T-helper 1 cell treated with Interleukin-12 subunit alpha and Interleukin-12 subunit beta and Interleukin-4 antibody, amounts not matched to agents 30 ng/mL and 1 ng/mL, for 36 hours (primary cell): ENCODE measurements around the gene GRID2IP. TPM values are rescaled to one million over a fixed set of nuclear protein-coding genes. Genes with fewer than 3 reads are reported as not detected.
"Not testable (repeated sequence)": the region's sequence is repeated elsewhere in the genome, so short reads cannot be mapped to it uniquely, and the experiment has no call there.

Source experiments
- intact Hi-C: fragments of 100-400 bp; cut with micrococcal nuclease; formaldehyde crosslinking; loops from one replicate; pipeline ENCODE4 v1.15.1; 2024
- total RNA-seq: library from RNA; stranded (reverse); gene quantifications from 2 replicates; pipeline ENCODE4 v1.2.3, GENCODE V29; 2022

The GRID2IP gene
- total RNA-seq, 1 donor from 2014 or later: 0.10 TPM

DNA sequence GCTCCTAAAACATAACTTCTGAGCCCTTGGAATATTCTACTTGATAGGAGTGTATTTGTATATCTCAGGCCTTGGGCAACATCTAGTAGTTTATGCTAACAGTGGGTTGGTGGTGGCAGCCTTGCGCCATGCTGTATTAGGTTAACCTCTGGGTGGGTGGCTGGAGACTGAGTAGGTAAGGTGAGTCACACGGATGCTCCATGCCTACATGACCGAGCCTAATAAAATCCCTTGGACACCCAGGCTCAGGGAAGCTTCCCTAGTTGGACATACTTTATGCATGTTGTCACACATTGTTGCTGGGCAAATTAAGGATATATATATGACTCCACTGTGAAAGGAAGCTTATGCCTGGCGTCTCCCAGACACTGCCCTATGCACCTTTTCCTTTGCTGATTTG is 97.5 kb downstream of the GRID2IP start:
- intact Hi-C loops: no loop called here

DNA sequence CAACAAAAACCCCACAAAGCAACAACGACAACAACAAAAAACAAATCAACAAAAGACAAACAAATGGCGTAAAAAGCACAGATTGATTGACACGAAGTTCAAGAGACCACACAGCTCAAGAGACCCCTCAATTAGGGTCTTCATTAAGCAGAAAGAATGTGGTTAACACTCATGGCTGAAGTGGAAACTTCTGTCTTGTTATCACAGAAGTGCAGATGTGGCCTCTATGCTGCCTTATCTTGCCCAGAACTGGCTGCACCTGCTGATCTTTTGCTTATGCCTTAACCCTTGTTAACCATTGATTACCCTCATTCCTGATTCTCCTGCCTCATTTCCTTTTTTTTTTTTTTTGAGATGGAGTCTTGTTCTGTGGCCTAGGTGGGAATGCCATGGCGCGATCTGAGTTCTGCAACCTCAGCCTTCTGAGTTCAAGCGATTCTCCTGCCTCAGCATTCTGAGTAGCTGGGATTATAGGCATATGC is 100.0 kb downstream of the GRID2IP start:
- intact Hi-C loops: no loop called here

DNA sequence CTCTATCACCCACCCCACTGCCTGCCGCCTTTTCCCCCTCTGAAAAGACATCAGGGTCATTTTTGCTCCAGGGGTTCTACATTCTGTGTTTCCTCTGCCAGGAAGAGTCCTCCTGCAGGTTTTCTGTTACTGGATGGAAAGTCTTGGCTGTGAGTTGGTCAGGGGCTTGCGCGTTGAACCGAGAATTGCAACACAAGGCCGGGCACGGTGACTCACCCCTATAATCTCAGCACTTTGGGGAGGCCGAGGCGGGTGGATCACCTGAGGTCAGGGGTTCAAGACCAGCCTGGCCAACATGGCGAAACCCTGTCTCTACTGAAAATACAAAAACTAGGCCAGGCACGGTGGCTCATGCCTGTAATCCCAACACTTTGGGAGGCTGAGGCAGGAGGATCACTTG is 100.7 kb downstream of the GRID2IP start:
- intact Hi-C loops: not testable (repeated sequence)

DNA sequence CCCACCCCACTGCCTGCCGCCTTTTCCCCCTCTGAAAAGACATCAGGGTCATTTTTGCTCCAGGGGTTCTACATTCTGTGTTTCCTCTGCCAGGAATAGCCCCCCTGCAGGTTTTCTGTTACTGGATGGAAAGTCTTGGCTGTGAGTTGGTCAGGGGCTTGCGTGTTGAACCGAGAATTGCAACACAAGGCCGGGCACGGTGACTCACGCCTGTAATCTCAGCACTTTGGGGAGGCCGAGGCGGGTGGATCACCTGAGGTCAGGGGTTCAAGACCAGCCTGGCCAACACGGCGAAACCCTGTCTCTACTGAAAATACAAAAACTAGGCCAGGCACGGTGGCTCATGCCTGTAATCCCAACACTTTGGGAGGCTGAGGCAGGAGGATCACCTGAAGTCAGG is 101.4 kb downstream of the GRID2IP start:
- intact Hi-C loops: loop anchor here (2.0 to 5.0 kb wide), 2 partner anchors 127 to 732 kb away; partner anchors contain the start of genes C1GALT1 and ZDHHC4

DNA sequence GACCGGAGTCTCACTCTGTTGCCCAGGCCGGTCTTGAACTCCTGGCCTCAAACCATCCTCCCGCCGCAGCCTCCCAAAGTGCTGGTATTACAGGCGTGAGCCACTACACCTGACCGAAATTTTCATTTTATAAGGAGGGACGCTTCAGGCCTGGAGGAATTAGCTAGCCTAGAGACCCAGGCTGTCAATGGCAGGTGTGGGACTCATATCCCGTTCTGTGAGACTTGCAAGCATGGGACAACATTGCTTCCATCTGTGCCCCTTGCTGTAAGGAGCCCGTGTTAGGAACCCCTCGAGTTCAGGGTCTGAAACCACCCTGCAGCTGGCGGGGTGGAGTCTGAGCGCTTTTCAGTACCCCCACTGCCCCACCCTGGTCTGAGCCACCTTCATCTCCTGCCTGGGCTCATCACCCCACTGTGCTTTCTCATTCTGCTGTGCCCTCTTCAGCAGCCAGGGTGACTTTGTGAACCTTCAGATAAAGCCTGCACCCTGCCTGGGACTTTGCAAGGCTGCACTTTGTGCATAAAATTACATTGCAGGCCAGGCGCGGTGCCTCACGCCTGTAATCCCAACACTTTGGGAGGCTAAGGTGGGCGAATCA is 102.2 kb downstream of the GRID2IP start:
- intact Hi-C loops: loop anchor here (1.0 to 5.0 kb wide), 3 partner anchors 30 to 733 kb away; partner anchors contain the start of genes C1GALT1 and ZDHHC4

DNA sequence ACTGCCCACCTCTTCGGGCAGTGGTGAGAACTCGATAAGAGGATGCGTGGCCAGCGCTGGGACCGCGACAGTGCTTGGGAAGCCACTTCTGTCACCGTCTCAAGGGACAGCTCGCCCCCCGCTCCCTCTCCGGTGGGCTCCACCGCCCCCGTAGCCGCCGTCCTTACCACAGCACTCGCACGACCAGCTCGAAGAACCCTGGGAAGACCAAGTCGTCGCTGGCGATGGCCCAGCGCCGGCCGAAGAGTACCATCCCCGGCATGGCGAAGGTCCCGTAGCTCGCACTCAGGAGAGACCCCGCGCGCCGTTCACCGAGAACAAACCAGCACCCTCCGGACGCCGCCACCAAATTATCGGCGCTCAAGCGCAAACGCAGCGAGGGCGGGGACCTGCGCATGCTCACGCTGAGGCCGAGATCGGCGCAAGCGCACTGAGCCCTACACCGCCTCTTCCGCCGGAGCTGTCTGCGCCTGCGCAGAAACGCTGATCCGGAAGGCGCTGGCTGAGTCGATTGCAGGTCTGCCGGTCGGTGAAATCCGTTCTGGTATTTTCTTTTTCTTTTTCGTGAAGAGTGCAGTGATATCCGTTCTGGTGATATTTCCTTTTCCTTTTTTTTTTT is 103.6 kb downstream of the GRID2IP start, which contains the start of gene DAGLB:
TSS of gene DAGLB (minus strand) at position 374 of the 619 bp plus-strand sequence. CDS start at position 262, 112 bp downstream.
- intact Hi-C loops: loop anchor here (1.0 to 5.0 kb wide), 4 partner anchors 12 to 735 kb away; partner anchors contain the start of genes C1GALT1 and ZDHHC4

Other genes with a start within 250 kb of the GRID2IP start
- 9.0 and 16.4 TPM in 2 replicates for gene FAM220A, start 202.5 kb downstream of the GRID2IP start, total RNA-seq
- 139 and 146 TPM in 2 replicates for gene RAC1, start 176.9 kb downstream of the GRID2IP start, total RNA-seq
- gene DAGLB, start 103.5 kb downstream of the GRID2IP start, total RNA-seq: 22.5 and 24.8 TPM in 2 replicates
- gene KDELR2, start 67.3 kb downstream of the GRID2IP start, total RNA-seq: 73.2 and 73.3 TPM in 2 replicates
- 26.6 and 28.1 TPM in 2 replicates for gene ZDHHC4, start 26.0 kb upstream of the GRID2IP start, total RNA-seq
- 40.0 and 41.8 TPM in 2 replicates for gene INTS15, start 38.6 kb upstream of the GRID2IP start, total RNA-seq
- 0.07 and 0.27 TPM in 2 replicates for gene ZNF853, start 64.1 kb upstream of the GRID2IP start, total RNA-seq
- gene ZNF316, start 85.9 kb upstream of the GRID2IP start, total RNA-seq: 26.7 and 28.9 TPM in 2 replicates
- gene ZNF12, start 155.5 kb upstream of the GRID2IP start, total RNA-seq: 21.9 and 24.3 TPM in 2 replicates
- gene RSPH10B2, start 202.6 kb upstream of the GRID2IP start, total RNA-seq: 0.42 and 0.66 TPM in 2 replicates